HEK293 (cell line): Measurements from ENCODE around the gene MIA2.

Source experiments
- CTCF ChIA-PET: fragments of 350-600 bp; formaldehyde crosslinking; extraction: SDS; loops from one replicate; lab custom pipeline; 2021; ENCODE audit warnings: antibody characterized with exemption; lab: Yijun Ruan, JAX
- POLR2A ChIA-PET: fragments of 300-600 bp; formaldehyde crosslinking; extraction: SDS; loops from one replicate; lab custom pipeline; 2020; ENCODE audit warnings: antibody characterized with exemption, inconsistent platforms; lab: Yijun Ruan, JAX
- H3K27ac ChIP-seq: fragments of 200-500 bp; sonication (Bioruptor generic); 2 replicates; pipeline ENCODE4 v1.5.1; 2014; ENCODE audit warnings: low read depth, low read length, control low read depth, inconsistent platforms; ENCODE audit errors: extremely low read depth
- H3K36me3 ChIP-seq, 2 experiments: fragments of 200-500 bp in 1 of 2; sonication (Bioruptor generic) in 1 of 2; 1 replicate in 1 of 2; 2 replicates in 1 of 2; pipeline ENCODE4 v1.5.1; 2014 to 2017; ENCODE audit warnings: inconsistent platforms in 2 of 2, low read length in 2 of 2; ENCODE audit not compliant: control insufficient read depth in 2 of 2, insufficient read depth in 1 of 2
- H3K4me1 ChIP-seq: fragments of 200-500 bp; sonication (Bioruptor generic); 2 replicates; pipeline ENCODE4 v1.5.1; 2014; ENCODE audit warnings: mild to moderate bottlenecking, low read length, inconsistent platforms; ENCODE audit not compliant: control insufficient read depth, insufficient read depth
- H3K4me3 ChIP-seq: 2 replicates; pipeline ENCODE4 v1.5.1; 2011; ENCODE audit warnings: low read depth, mild to moderate bottlenecking, control low read depth, low read length, moderate library complexity
- H3K9me3 ChIP-seq: fragments of 200-500 bp; sonication (Bioruptor generic); 2 replicates; pipeline ENCODE4 v1.5.1; 2014; ENCODE audit warnings: low read depth, low read length, inconsistent platforms; ENCODE audit not compliant: control insufficient read depth, insufficient read depth
- BCL11B ChIP-seq: fragments of 450-650 bp; formaldehyde crosslinking; IDR thresholded peaks from 2 replicates; pipeline ENCODE4 v1.5.1; 2016; ENCODE audit warnings: low read depth, missing biosample characterization, missing genetic modification characterization
- FEZF1 ChIP-seq: fragments of 450-650 bp; formaldehyde crosslinking; IDR thresholded peaks from 2 replicates; pipeline ENCODE4 v1.5.1; 2016; ENCODE audit warnings: missing biosample characterization, missing genetic modification characterization
- GLI4 ChIP-seq: fragments of 450-650 bp; formaldehyde crosslinking; IDR thresholded peaks from 2 replicates; pipeline ENCODE4 v1.5.1; 2016; ENCODE audit warnings: missing biosample characterization, missing genetic modification characterization
- HIC1 ChIP-seq: fragments of 450-650 bp; formaldehyde crosslinking; IDR thresholded peaks from 2 replicates; pipeline ENCODE4 v1.5.1; 2016; ENCODE audit warnings: missing biosample characterization, missing genetic modification characterization
- KLF1 ChIP-seq: fragments of 450-650 bp; formaldehyde crosslinking; IDR thresholded peaks from 2 replicates; pipeline ENCODE4 v1.5.1; 2016; ENCODE audit warnings: missing biosample characterization, missing genetic modification characterization
- KLF16 ChIP-seq: fragments of 450-650 bp; formaldehyde crosslinking; IDR thresholded peaks from 2 replicates; pipeline ENCODE4 v1.5.1; 2017; ENCODE audit warnings: missing biosample characterization, missing genetic modification characterization
- PRDM1 ChIP-seq: fragments of 450-650 bp; formaldehyde crosslinking; IDR thresholded peaks from 2 replicates; pipeline ENCODE4; 2016; ENCODE audit warnings: missing biosample characterization, missing genetic modification characterization
- PRDM6 ChIP-seq: fragments of 450-650 bp; formaldehyde crosslinking; IDR thresholded peaks from 2 replicates; pipeline ENCODE4 v1.5.1; 2017; ENCODE audit warnings: missing biosample characterization, missing genetic modification characterization
- WT1 ChIP-seq: fragments of 450-650 bp; formaldehyde crosslinking; IDR thresholded peaks from 2 replicates; pipeline ENCODE4 v1.5.1; 2016; ENCODE audit warnings: missing biosample characterization, missing genetic modification characterization
- YY1 ChIP-seq: fragments of 450-650 bp; formaldehyde crosslinking; IDR thresholded peaks from 2 replicates; pipeline ENCODE4 v1.5.1; 2018; ENCODE audit warnings: missing biosample characterization, missing genetic modification characterization
- ZBTB21 ChIP-seq: fragments of 450-650 bp; formaldehyde crosslinking; IDR thresholded peaks from 2 replicates; pipeline ENCODE4 v1.5.1; 2017; ENCODE audit warnings: missing biosample characterization, missing genetic modification characterization
- ZFP37 ChIP-seq: fragments of 450-650 bp; formaldehyde crosslinking; IDR thresholded peaks from 2 replicates; pipeline ENCODE4 v1.5.1; 2016; ENCODE audit warnings: missing biosample characterization, missing genetic modification characterization
- ZFP41 ChIP-seq: fragments of 450-650 bp; formaldehyde crosslinking; IDR thresholded peaks from 2 replicates; pipeline ENCODE4 v1.5.1; 2016; ENCODE audit warnings: missing biosample characterization, missing genetic modification characterization, borderline replicate concordance
- ZNF133 ChIP-seq: fragments of 450-650 bp; formaldehyde crosslinking; IDR thresholded peaks from 2 replicates; pipeline ENCODE4 v1.5.1; 2016; ENCODE audit warnings: missing biosample characterization, missing genetic modification characterization
- ZNF18 ChIP-seq: fragments of 450-650 bp; formaldehyde crosslinking; IDR thresholded peaks from 2 replicates; pipeline ENCODE4 v1.5.1; 2016; ENCODE audit warnings: missing biosample characterization, missing genetic modification characterization
- ZNF221 ChIP-seq: fragments of 450-650 bp; formaldehyde crosslinking; IDR thresholded peaks from 2 replicates; pipeline ENCODE4 v1.5.1; 2017; ENCODE audit warnings: missing biosample characterization, missing genetic modification characterization, borderline replicate concordance
- ZNF248 ChIP-seq: fragments of 450-650 bp; formaldehyde crosslinking; IDR thresholded peaks from 2 replicates; pipeline ENCODE4 v1.5.1; 2017; ENCODE audit warnings: missing biosample characterization, missing genetic modification characterization
- ZNF292 ChIP-seq: fragments of 450-650 bp; formaldehyde crosslinking; IDR thresholded peaks from 2 replicates; pipeline ENCODE4 v1.5.1; 2016; ENCODE audit warnings: low read depth, missing biosample characterization, missing genetic modification characterization, borderline replicate concordance
- ZNF341 ChIP-seq: fragments of 450-650 bp; formaldehyde crosslinking; IDR thresholded peaks from 2 replicates; pipeline ENCODE4; 2016; ENCODE audit warnings: low read depth, missing biosample characterization, missing genetic modification characterization
- ZNF404 ChIP-seq: fragments of 450-650 bp; formaldehyde crosslinking; IDR thresholded peaks from 2 replicates; pipeline ENCODE4 v1.5.1; 2017; ENCODE audit warnings: missing biosample characterization, missing genetic modification characterization
- ZNF416 ChIP-seq: fragments of 450-650 bp; formaldehyde crosslinking; IDR thresholded peaks from 2 replicates; pipeline ENCODE4 v1.5.1; 2016; ENCODE audit warnings: missing biosample characterization, missing genetic modification characterization
- ZNF433 ChIP-seq: fragments of 450-650 bp; formaldehyde crosslinking; IDR thresholded peaks from 2 replicates; pipeline ENCODE4 v1.5.1; 2016; ENCODE audit warnings: missing biosample characterization, missing genetic modification characterization, low read depth
- ZNF544 ChIP-seq: fragments of 450-650 bp; formaldehyde crosslinking; IDR thresholded peaks from 2 replicates; pipeline ENCODE4 v1.5.0; 2017; ENCODE audit warnings: missing biosample characterization, missing genetic modification characterization
- ZNF561 ChIP-seq: fragments of 450-650 bp; IDR thresholded peaks from 2 replicates; pipeline ENCODE4 v1.5.1; 2018; ENCODE audit warnings: missing biosample characterization, missing genetic modification characterization, borderline replicate concordance
- ZNF610 ChIP-seq: fragments of 450-650 bp; formaldehyde crosslinking; IDR thresholded peaks from 2 replicates; pipeline ENCODE4 v1.5.1; 2016; ENCODE audit warnings: missing biosample characterization, missing genetic modification characterization, borderline replicate concordance
- ZNF692 ChIP-seq: fragments of 450-650 bp; formaldehyde crosslinking; IDR thresholded peaks from 2 replicates; pipeline ENCODE4 v1.5.1; 2016; ENCODE audit warnings: missing biosample characterization, missing genetic modification characterization
- ZNF701 ChIP-seq: fragments of 450-650 bp; formaldehyde crosslinking; IDR thresholded peaks from 2 replicates; pipeline ENCODE4 v1.5.1; 2016; ENCODE audit warnings: missing biosample characterization, missing genetic modification characterization
- ZNF830 ChIP-seq: fragments of 450-650 bp; IDR thresholded peaks from 2 replicates; pipeline ENCODE4 v1.5.0; 2018; ENCODE audit warnings: missing biosample characterization, missing genetic modification characterization, low read depth, mild to moderate bottlenecking, moderate library complexity

MIA2 gene

GRCh38 chr14:39217214-39217879 is 16.4 kb upstream of the MIA2 start:
- Histone ChIP-seq H3K9me3 (no peaks in the 10 kb centered on the region), H3K36me3 (no peaks in the 10 kb centered on the region), H3K4me1 (no peaks in the 10 kb centered on the region), H3K27ac (no peak overlapping the region), H3K4me3 (no peak overlapping the region)
- CTCF ChIA-PET: no interaction called here
- POLR2A ChIA-PET: no interaction called here
- no peak for TF ChIP-seq ZNF248 (tag by site-specific recombination)
- TF ChIP-seq ZNF433 (tag by site-specific recombination): no peak
- no peak for TF ChIP-seq ZNF341 (tag by site-specific recombination)
- no peak for TF ChIP-seq ZNF610
- no peak for TF ChIP-seq KLF1
- TF ChIP-seq KLF16: no peak
- no peak for TF ChIP-seq ZNF221 (tag by site-specific recombination)
- TF ChIP-seq HIC1: no peak
- TF ChIP-seq ZBTB21: no peak
- TF ChIP-seq ZFP41 (tag by site-specific recombination): no peak
- no peak for TF ChIP-seq PRDM1
- no peak for TF ChIP-seq GLI4 (tag by site-specific recombination)

GRCh38 chr14:39218171-39218769 is 15.4 kb upstream of the MIA2 start:
- no peak overlapping the region for H3K27ac ChIP-seq
- ChIA-PET CTCF (no interaction called here), POLR2A (interaction anchor here (0.5 kb wide), 1 partner anchor 39 kb away, joined by 3 read pairs; no protein-coding TSS in a partner anchor)
- H3K36me3 ChIP-seq: no peaks in the 10 kb centered on the region
- no peak overlapping the region for H3K4me3 ChIP-seq
- no peaks in the 10 kb centered on the region for H3K4me1 ChIP-seq
- no peaks in the 10 kb centered on the region for H3K9me3 ChIP-seq
- TF ChIP-seq WT1 (tag by site-specific recombination) (no peak), ZNF404 (tag by site-specific recombination) (no peak), ZNF561 (no peak), ZNF416 (tag by site-specific recombination) (no peak), FEZF1 (tag by site-specific recombination) (no peak), ZNF830 (tag by site-specific recombination) (no peak), BCL11B (tag by site-specific recombination) (no peak), YY1 (tag by site-specific recombination) (no peak)
- TF ChIP-seq, all 188 proteins: peak for 0

GRCh38 chr14:39219075-39219499 is 14.6 kb upstream of the MIA2 start:
- Histone ChIP-seq H3K9me3 (no peaks in the 10 kb centered on the region), H3K4me1 (no peaks in the 10 kb centered on the region), H3K36me3 (no peaks in the 10 kb centered on the region), H3K4me3 (no peak overlapping the region), H3K27ac (no peak overlapping the region)
- CTCF ChIA-PET: no interaction called here
- POLR2A ChIA-PET: no interaction called here
- TF ChIP-seq ZNF18 (tag by site-specific recombination): no peak
- no peak for TF ChIP-seq ZFP37
- no peak for TF ChIP-seq ZNF133 (tag by site-specific recombination)
- TF ChIP-seq ZNF692: no peak
- no peak for TF ChIP-seq ZNF701
- no peak for TF ChIP-seq PRDM6 (tag by site-specific recombination)
- no peak for TF ChIP-seq ZNF544 (tag by site-specific recombination)
- no peak for TF ChIP-seq ZNF292 (tag by site-specific recombination)
